ACC112 (cell line): Measurements from ENCODE around the gene HGD.
"Not testable (repeated sequence)": the region's sequence is repeated elsewhere in the genome, so short reads cannot be mapped to it uniquely, and the experiment has no call there.

Source experiments
- H2AFZ ChIP-seq: fragments of 200-600 bp; sonication (generic); one replicate; pipeline ENCODE4 v1.6.0; 2017; ENCODE audit warnings: antibody characterized with exemption, low read length; ENCODE audit not compliant: unreplicated experiment
- H3K27ac ChIP-seq: fragments of 200-600 bp; sonication (generic); 2 replicates; pipeline ENCODE4 v1.5.1; 2014; ENCODE audit warnings: low read depth, mild to moderate bottlenecking, antibody characterized with exemption, low read length, moderate library complexity
- H3K27me3 ChIP-seq: fragments of 200-600 bp; sonication (generic); 2 replicates; pipeline ENCODE4 v1.6.1; 2014; ENCODE audit warnings: mild to moderate bottlenecking, antibody characterized with exemption, low read length, moderate library complexity, mixed read lengths; ENCODE audit not compliant: insufficient read depth
- H3K36me3 ChIP-seq: fragments of 200-600 bp; sonication (generic); 2 replicates; pipeline ENCODE4 v1.6.1; 2016; ENCODE audit warnings: mild to moderate bottlenecking, antibody characterized with exemption, low read length, moderate library complexity, mixed read lengths; ENCODE audit not compliant: insufficient read depth
- H3K4me1 ChIP-seq: fragments of 200-600 bp; sonication (generic); one replicate; pipeline ENCODE4 v1.6.1; 2016; ENCODE audit warnings: low read length, mixed read lengths; ENCODE audit not compliant: insufficient read depth, unreplicated experiment, control insufficient read depth
- H3K4me3 ChIP-seq: fragments of 200-600 bp; sonication (generic); 2 replicates; pipeline ENCODE4 v1.5.1; 2014; ENCODE audit warnings: mild to moderate bottlenecking, low read depth, low read length
- H3K79me2 ChIP-seq: fragments of 200-600 bp; sonication (generic); one replicate; pipeline ENCODE4 v1.6.0; 2016; ENCODE audit warnings: low read length; ENCODE audit not compliant: control insufficient read depth, unreplicated experiment, insufficient read depth

Gene HGD

GRCh38 chr3:120682095-120682681, at the start of gene HGD:
TSS of gene HGD (minus strand) at chr3:120682239. CDS start at chr3:120682111, 128 bp downstream.
- Histone ChIP-seq H2AFZ (no peak within 1 kb of the TSS), H3K27me3 (no peaks in the 10 kb centered on the region), H3K36me3 (no peaks in the 10 kb centered on the region), H3K27ac (no peak within 1 kb of the TSS), H3K4me3 (no peak within 1 kb of the TSS), H3K79me2 (no peaks in the 10 kb centered on the region), H3K4me1 (peaks cover 16% of the 10 kb centered on the region)

GRCh38 chr3:120730576-120731542, 48.8 kb upstream of the HGD start:
- no peak overlapping the region for H3K27ac ChIP-seq
- no peak overlapping the region for H3K4me3 ChIP-seq
- no peak overlapping the region for H2AFZ ChIP-seq

GRCh38 chr3:120726791-120727190, 44.8 kb upstream of the HGD start:
- H3K27me3 ChIP-seq = no peaks in the 10 kb centered on the region
- H3K4me3 ChIP-seq = no peak overlapping the region
- no peak overlapping the region for H3K27ac ChIP-seq
- H3K36me3 ChIP-seq = no peaks in the 10 kb centered on the region
- no peaks in the 10 kb centered on the region for H3K79me2 ChIP-seq
- H2AFZ ChIP-seq = no peak overlapping the region
- peaks cover 6% of the 10 kb centered on the region for H3K4me1 ChIP-seq

More at GRCh38 chr3:120730576-120731542, 48.8 kb upstream of the HGD start:
- no peaks in the 10 kb centered on the region for H3K79me2 ChIP-seq
- H3K36me3 ChIP-seq = no peaks in the 10 kb centered on the region
- H3K4me1 ChIP-seq = peaks cover 6% of the 10 kb centered on the region
- no peaks in the 10 kb centered on the region for H3K27me3 ChIP-seq

- H3K4me3 ChIP-seq, H3K79me2 ChIP-seq, H3K27ac ChIP-seq, H3K4me1 ChIP-seq, H3K36me3 ChIP-seq, H3K27me3 ChIP-seq, H2AFZ ChIP-seq: not testable (repeated sequence)
These were observed 37.3 kb upstream of the HGD start for GRCh38 chr3:120719167-120719834.

- peaks cover 5% of the 10 kb centered on the region for H3K36me3 ChIP-seq
- no peak overlapping the region for H2AFZ ChIP-seq
- no peaks in the 10 kb centered on the region for H3K27me3 ChIP-seq
- H3K27ac ChIP-seq = no peak overlapping the region
- no peak overlapping the region for H3K4me3 ChIP-seq
- H3K4me1 ChIP-seq = no peaks in the 10 kb centered on the region
- H3K79me2 ChIP-seq = no peaks in the 10 kb centered on the region
These were observed 31.2 kb upstream of the HGD start for GRCh38 chr3:120713262-120713661.

- H3K4me3 ChIP-seq = no peak overlapping the region
- H3K27ac ChIP-seq = no peak overlapping the region
- H3K36me3 ChIP-seq = peaks cover 5% of the 10 kb centered on the region
- no peaks in the 10 kb centered on the region for H3K4me1 ChIP-seq
- no peaks in the 10 kb centered on the region for H3K79me2 ChIP-seq
- H2AFZ ChIP-seq = no peak overlapping the region
- H3K27me3 ChIP-seq = no peaks in the 10 kb centered on the region
These were observed 28.3 kb upstream of the HGD start for GRCh38 chr3:120710369-120710768.

- Histone ChIP-seq H3K27me3 (no peaks in the 10 kb centered on the region), H3K4me3 (no peak overlapping the region), H3K79me2 (no peaks in the 10 kb centered on the region), H3K27ac (no peak overlapping the region), H2AFZ (no peak overlapping the region), H3K4me1 (no peaks in the 10 kb centered on the region), H3K36me3 (peaks cover 15% of the 10 kb centered on the region)
These were observed 26.4 kb upstream of the HGD start for GRCh38 chr3:120708408-120708807.

- no peak overlapping the region for H3K27ac ChIP-seq
- no peak overlapping the region for H3K4me3 ChIP-seq
- no peaks in the 10 kb centered on the region for H3K27me3 ChIP-seq
- peaks cover 22% of the 10 kb centered on the region for H3K36me3 ChIP-seq
- H3K4me1 ChIP-seq = no peaks in the 10 kb centered on the region
- H2AFZ ChIP-seq = no peak overlapping the region
- H3K79me2 ChIP-seq = no peaks in the 10 kb centered on the region
These were observed 24.9 kb upstream of the HGD start for GRCh38 chr3:120706950-120707349.

- H3K36me3 ChIP-seq = peaks cover 25% of the 10 kb centered on the region
- H3K27me3 ChIP-seq = no peaks in the 10 kb centered on the region
- no peak overlapping the region for H3K27ac ChIP-seq
- no peak overlapping the region for H2AFZ ChIP-seq
- no peaks in the 10 kb centered on the region for H3K4me1 ChIP-seq
- no peaks in the 10 kb centered on the region for H3K79me2 ChIP-seq
- no peak overlapping the region for H3K4me3 ChIP-seq
These were observed 24.0 kb upstream of the HGD start for GRCh38 chr3:120705884-120706582.

GRCh38 chr3:120699333-120699732, 17.3 kb upstream of the HGD start:
- H3K4me1 ChIP-seq = no peaks in the 10 kb centered on the region
- H2AFZ ChIP-seq = no peak overlapping the region
- no peak overlapping the region for H3K27ac ChIP-seq
- H3K27me3 ChIP-seq = no peaks in the 10 kb centered on the region
- H3K36me3 ChIP-seq = peaks cover 19% of the 10 kb centered on the region
- H3K79me2 ChIP-seq = no peaks in the 10 kb centered on the region
- H3K4me3 ChIP-seq = no peak overlapping the region
